IPS DF 4.7 (cell line): ENCODE measurements around the gene NLRC3.

Source experiments
- DNase-seq: peaks from one replicate; pipeline ENCODE4 v3.0.0-alpha.2; 2013; ENCODE audit warnings: low spot score; ENCODE audit errors: extremely low read depth

The NLRC3 gene

GRCh38 chr16:3580251-3580651, 3.0 kb upstream of the NLRC3 start:
- no peak for DNase-seq

GRCh38 chr16:3579776-3580175, 2.6 kb upstream of the NLRC3 start:
- DNase-seq, result no peak

DNA sequence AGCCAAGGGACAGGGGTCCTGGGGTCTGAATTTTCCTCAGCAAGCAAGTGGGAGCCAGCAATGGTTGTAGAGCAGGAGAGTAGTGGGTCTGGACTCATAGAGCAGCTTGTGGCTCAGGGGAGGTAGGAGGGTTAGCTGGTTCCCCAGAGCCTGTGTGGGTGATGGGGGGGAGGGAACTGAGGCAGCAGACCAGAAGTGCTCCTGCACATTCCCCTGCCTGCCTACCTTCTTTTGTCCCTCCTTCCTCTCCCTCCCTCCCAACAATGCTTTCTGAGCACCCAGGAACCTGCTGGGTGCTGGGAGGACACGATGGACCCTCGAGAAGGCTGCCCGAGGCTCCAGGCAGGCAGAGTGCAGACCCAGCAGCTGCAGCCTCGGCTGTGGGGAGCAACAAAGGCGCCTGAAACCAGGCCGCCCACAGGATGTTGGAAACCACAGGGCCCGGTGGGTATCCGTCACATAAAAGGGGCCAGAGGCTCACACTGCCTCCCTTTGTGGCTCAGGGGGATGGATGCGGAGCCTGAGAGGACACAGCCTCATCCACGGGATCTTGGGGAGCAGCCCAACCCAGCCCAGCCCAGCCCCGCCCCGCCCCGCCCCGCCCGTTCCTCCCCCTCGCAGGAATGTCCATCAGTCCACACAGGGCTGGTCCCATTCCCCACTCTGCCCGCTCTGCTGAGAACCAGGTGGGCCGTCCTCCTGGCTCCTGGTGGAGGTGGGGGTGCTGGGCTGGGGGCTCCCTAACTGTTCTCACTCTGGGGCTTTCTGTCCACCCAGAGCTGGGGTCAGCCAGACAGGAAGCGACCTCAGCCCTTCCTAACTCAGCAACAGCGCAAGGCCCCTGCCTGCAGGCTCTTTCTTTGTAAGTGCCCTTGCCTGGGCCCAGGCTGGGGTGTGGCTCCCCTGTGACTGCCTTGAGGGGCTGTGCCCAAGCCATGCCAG, 1.7 kb upstream of the NLRC3 start:
- DNase-seq, result no peak

- no peak for DNase-seq
These were observed 918 bp upstream of the NLRC3 start for GRCh38 chr16:3578121-3578520.

GRCh38 chr16:3576211-3576610, 992 bp downstream of the NLRC3 start:
- DNase-seq, result no peak

DNA sequence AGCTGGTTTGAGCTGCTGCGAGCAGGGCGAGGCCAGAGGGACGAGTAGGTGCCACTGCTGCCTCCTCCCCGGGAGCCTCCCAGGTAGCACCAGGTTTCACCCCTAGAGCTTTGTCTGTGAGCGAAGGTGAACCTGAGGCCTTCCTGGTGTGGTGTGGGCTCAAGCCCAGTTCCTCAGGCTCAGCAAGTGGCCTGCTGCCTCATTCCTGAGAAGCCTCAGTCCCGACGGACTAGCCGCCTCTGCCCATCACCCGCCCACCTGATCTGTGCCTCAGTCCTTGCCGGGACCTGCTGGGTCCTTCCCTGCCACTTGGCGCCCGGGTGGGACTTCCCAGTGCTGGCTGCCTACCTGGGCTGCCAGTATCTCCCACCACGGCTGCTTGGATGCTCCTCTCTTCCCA, 1.7 kb downstream of the NLRC3 start:
- DNase-seq, result no peak

- DNase-seq, result no peak
These were observed 3.0 kb downstream of the NLRC3 start for GRCh38 chr16:3574195-3574594.

- DNase-seq, result no peak
These were observed 3.9 kb downstream of the NLRC3 start for GRCh38 chr16:3573146-3573815.

DNA sequence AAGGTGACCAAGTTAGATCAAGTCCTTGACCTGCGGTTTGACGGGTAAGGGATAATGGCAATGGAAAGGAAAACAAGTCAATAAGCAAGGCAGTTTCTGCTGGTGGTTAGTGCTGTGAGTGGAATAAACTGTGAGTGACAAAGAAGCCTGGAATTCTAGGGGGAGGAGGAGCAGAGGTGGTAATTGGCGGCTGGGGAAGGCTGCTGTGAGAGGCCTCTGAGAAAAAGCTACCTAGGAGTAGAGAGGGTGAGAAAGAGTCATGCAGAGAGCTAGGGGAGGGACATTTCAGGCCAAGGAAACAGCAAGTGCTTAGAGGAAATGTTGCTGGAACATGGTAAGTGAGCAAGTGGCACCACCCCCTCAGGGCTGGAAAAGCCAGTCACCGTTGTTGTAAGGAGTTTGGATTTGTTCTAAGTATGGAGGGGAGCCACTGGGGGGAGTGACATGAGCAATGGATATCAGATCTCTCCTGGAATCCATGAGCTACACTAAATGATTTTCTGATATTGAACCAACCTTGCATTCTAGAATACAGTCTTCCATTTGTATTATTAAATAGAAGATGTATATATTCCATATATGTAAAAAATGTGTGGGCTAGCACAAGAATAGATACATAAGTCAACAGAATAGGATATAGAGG, 6.7 kb downstream of the NLRC3 start:
- DNase-seq, result no peak

GRCh38 chr16:3569851-3570250, 7.4 kb downstream of the NLRC3 start:
- no peak for DNase-seq

GRCh38 chr16:3566990-3567389, 10.2 kb downstream of the NLRC3 start:
- DNase-seq, result no peak

GRCh38 chr16:3564889-3565141, 12.4 kb downstream of the NLRC3 start:
- no peak for DNase-seq

GRCh38 chr16:3564130-3564888, 12.9 kb downstream of the NLRC3 start:
- no peak for DNase-seq

DNA sequence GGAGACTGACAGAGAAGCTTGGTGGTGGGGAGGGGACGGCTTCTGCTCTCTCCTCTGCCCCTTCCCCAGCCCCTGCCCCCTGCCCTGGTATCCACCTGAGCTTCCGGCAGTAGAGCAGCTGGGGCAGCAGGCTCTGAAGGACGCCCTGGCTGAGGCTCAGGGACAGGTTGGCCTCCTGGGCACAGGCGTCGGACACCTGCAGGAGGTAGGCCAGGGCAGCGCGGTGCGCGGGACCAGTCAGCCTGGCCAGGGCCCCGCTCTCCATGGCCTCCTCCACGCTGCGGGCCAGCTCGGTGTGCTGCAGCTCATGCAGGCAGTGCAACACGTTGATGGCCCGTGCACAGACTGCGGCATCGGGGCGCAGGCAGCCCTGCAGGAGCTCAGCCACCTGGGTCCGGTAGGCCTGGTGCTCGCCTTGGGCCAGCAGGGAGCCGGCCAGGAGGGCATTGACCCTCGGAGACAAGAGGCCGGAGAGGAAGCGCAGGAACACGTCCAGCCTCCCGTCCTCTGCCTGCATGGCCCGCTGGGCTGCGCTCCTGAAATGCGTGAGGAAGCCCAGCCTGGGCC, 14.2 kb downstream of the NLRC3 start:
- DNase-seq, result no peak

DNA sequence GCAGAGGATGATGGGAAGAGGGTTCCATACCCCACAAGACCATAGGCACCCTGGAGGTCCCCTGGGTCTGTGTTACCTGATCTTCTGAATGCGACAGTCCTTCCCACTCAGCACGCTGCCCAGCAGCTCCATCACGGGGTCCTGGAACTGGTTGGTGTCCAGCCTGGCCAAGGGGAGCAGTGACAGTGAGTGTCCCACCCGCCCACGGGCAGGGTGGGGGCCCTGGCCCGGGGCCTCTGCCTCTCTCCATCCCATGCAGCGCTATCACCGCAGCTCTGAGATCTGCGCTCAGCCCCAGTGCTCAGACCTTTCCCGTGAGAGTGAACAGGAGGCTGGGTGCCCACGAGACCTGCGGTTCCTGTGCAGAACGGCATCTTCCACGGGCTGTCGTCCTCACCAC, 15.6 kb downstream of the NLRC3 start:
- DNase-seq, result no peak

DNA sequence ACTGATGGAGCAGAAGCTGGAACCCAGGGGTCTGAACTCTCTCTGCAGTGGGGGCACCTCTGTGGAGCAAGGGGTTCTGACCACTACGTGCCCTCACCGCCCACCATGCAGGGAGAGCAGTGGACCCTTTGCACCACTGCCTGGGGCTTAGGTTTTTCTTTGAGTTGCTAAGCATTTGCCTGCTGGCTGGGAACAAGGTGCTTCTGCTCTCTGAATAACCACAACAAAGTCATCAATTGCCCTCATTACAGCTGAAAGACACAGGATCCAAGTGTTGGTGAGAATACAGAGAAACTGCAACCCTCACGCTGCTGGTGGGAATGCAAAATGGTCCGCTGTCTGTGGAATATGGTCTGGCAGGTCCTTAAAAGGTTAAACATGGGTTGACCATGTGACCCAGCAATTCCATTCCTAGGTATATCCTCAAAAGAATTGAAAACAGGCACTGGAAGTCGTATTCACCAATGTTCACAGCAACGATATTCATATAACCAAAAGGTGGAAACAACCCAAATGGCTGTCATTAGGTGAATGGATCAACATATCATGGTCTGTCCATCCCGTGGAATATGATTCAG, 22.8 kb downstream of the NLRC3 start:
- DNase-seq, result no peak

- DNase-seq, result peak; percentile 82
These were observed 23.9 kb downstream of the NLRC3 start for GRCh38 chr16:3553138-3553923.

- no peak for DNase-seq
These were observed 26.1 kb downstream of the NLRC3 start for GRCh38 chr16:3550851-3551847.

- DNase-seq, result no peak
These were observed 27.3 kb downstream of the NLRC3 start for GRCh38 chr16:3549906-3550305.
